ENCODE results near the gene NAALADL2.

NAALADL2 gene

DNA sequence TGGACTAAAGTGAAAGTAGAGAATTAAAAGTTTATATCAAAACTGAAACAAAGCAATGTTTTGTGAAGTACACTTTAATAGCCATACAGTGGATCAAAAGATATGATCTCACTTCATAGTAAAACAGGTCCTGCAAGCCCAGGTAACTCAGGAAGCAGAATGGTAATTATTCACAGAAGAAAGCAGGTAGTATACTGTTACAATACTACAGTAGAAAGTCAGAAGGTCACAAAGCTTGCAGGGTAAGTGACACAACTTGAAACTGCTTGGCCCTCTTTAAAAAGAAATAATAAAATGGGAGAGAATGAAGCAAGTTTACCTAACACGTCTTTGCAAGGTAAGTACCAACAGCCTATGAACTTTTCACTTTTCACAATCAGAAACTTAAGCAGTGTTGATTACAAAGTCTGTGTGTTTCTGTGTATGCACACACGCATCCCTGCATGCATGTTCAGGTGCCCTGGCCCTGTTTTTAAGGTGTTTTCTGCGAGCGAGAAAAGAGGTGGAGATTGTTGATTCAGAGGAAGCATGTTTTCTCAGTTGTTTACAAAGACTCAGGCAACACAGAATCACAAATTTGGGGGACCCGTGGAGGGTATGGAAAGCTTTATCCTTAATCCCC, at the start of gene NAALADL2:
Gene NAALADL2 (plus strand): TSS at position 221 of the 622 bp plus-strand sequence.
- FAIRE-seq: no peak

DNA sequence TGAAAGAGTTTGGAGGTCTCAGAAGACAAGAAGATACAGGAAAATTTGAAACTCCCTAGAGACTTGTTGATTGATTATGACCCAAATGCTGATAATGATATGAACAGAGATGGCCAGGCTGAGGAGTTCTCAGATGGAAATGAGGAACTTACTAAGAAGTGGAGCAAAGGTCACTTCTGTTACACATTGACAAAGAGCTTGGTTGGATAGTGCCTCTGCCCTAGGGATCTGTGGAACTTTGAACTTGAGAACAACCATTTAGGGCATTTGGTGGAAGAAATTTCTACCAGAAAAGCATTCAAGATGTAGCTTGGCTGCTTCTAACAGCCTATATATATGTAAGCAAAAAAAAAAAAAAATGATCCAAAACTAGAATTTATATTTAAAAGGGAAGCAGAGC, 48.9 kb upstream of the NAALADL2 start:
- no peak for FAIRE-seq

DNA sequence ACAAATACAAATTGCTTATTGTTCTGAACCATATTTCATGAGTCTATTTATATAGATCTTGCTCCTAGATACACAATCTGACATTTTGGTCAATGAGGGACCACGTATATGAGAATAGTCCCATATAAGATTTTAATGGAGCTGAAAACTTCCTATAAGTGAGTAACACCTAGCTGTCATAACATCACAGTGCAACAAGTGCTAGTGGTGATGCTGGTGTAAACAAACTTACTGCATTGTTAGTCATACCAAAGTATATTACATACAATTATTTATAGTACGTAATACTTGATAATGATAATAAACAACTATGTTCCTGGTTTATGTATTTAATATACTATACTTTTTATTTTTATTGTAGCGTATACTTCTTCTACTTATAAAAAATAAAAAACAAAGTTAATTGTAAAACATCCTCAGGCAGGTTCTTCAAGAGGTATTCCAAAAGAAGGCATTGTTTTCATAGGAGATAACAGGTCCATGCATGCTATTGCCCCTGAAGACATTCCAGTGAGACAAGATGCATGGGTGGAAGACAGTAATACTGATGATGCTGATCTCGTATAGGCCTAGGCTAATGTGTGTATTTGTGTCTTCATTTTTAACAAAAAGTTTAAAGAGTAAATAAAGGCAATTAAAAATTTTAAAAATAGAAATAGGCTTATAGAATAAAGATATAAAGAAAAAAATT, 46.8 kb upstream of the NAALADL2 start:
- FAIRE-seq: no peak

DNA sequence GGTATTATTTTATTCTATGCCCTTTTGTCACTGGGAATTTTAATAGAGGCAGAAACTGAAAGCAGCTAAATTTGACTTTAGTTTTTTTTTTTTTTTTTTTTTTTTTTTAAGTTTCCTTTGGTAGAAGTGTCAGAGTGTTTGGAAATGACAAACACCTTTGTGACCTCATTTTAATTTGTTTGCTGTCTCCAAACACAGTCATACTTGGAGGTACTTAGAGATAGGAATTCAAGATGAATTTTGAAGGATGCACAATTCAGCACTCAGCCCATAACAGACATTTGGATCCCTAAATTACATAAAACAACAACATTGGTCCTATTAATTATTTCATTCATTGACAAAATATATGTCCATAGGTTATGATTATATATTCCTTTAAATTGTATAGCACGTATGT, 43.4 kb upstream of the NAALADL2 start:
- peak; percentile 11 for FAIRE-seq

DNA sequence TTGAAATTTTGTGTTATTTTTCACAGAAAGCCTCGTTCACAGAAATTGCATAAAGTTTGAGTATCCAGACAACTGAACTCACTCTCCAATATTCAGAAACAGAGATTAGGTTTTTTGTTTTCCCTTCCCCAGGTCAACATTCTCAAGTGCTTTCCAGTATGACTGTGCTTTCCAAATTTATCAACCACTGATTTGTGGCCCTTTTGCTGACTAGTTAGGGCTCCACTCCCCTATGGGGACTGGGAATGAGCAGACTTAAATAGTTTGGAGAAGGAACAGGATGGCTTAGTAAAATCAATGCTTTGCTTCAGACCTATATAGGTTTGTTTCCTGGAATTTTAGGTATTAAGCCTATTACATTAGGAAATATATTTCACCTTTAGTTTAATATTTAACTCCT, 38.2 kb upstream of the NAALADL2 start:
- no peak for FAIRE-seq

DNA sequence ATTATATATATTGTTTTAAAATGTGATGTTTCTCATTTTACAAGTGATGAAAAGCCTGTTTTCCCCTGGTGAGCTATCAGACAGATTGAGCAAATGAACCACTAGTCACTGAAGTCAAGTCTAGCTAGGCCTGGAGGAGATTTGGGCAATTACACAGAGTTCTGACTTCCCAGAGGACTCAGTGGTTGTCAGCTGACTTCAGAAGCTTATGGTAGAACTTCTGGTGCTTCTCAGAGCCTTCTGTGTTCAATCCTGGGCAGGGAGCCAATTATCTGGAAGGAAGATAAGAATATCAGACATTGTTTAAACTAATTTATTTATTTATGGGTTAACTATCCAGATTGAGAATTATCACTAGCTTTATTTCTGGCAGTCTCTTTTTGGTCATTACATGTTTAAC, 37.7 kb upstream of the NAALADL2 start:
- no peak for FAIRE-seq

DNA sequence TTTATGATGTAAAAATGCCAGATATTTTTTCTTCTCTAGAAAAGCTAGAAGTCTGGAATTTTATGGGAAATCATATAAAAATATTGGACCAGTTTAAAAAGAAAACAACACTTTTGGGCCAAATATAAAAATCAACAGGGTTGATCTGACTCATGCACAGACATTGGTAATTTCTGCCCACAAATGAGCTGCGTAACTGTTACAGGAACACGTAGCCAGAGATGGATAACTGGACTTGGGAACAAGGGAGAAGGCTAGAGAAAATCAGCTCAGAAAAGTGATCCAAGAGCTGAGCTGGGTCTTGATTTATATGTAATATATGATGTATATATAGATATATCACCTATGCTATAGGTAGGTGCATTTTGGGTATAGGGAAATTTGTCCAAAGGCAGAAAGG, 36.8 kb upstream of the NAALADL2 start:
- no peak for FAIRE-seq

DNA sequence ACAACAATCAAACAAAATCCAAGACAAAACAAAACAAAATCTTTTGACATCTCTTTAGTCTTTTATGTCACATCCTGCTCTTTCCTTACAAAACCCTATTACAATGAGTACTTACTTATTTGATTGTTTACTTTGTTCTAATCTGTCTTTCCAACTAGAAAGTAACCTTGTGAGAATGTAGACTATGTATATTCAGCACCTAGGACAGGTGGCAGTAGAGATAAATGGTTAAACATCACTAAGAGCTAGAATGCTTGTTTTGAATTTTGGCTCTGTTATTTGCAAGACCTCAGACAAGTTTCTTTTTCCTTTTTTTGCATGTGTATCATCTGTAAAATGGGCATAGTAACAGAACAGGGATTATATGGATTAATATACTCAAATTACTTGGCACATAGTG, 33.1 kb upstream of the NAALADL2 start:
- no peak for FAIRE-seq

DNA sequence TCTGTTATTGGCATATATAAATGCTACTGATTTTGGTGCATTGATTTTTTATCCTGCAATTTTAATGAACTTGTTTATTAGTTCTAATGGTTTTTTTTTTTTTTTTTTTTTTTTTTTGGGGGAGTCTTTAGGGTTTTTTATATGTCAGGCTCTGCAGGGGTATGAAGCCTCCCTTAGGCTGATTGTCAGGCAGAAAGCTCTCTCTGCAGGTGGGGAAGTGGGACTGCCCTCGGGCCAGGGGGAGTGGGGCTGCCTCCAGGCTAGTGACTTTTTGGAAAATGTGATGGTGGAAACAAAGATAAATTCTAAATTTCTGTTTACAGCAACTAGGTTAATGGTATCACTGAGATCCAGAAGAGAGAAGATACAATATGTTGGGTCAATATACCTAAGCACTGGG, 14.4 kb upstream of the NAALADL2 start:
- no peak for FAIRE-seq

DNA sequence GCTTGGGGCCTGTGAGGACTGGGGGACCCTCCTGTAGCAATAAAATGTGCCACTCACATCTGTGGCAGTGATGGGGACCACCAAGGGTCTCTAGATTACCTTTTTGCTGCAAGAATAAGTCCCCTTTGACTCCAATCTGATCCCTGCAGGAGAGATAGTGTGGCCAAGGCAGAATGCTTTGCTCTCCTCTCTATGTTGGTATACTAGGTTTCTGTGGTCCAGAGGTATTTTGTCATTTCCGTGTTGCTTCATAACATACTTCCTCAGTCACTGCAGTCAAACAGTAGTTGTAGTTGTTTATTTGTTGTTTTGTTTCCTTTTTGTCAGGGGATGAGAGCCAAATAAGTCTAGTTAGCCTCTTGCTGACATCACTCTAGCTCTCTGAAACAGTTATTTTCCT, 13.1 kb upstream of the NAALADL2 start:
- FAIRE-seq: no peak

DNA sequence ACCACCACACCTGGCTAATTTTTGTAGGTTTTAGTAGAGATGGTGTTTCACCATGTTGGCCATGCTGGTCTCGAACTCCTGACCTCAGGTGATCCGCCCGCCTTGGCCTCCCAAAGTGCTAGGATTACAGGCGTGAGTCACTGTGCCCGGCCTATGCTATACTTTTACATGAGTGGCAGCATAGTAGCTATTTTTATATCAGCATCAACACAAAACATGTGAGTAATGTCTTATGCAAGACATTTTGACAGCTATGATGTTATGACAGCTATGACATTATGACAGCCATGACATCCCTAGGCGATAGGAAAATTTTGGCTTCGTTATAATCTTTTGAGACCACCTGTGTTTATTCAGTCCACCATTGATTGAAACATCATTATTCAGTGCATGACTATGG, 4.1 kb upstream of the NAALADL2 start:
- no peak for FAIRE-seq

DNA sequence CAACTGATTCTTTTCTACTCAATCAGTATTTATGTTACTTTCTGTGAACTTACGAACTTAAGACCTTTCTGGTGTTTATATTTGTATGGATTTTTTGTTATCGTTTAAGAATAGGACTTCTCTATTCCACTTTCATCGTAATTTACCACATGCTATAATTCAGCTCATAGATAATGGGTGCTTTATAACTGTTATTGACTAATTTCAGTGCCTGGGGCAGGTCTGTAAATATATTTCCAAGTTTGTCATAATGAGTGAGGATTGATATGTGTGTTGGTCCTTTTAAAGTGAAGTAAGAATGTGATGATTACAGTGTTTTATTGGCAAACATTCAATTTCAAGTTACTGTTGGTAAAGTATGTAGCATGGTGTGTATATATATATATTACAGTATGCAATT, 1.8 kb upstream of the NAALADL2 start:
- FAIRE-seq: no peak

DNA sequence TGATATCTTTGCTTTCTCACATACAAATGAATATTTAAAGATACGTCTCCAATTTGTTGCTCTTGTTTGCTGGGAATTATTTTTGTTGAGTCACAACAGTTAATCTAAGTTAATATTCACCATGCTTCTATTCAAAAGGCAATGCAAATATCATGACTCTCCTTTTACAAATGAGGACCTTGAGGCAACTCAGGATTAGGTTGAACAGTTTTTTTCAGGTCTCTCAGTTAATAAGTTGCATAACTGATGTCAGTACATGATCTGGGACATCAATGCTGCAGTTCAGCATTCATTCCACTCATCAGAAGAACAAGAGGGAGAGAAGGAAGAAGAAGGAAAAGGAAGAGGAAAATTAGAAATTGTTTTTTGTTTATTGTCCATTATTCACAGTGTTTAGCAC, 781 bp upstream of the NAALADL2 start:
- no peak for FAIRE-seq

DNA sequence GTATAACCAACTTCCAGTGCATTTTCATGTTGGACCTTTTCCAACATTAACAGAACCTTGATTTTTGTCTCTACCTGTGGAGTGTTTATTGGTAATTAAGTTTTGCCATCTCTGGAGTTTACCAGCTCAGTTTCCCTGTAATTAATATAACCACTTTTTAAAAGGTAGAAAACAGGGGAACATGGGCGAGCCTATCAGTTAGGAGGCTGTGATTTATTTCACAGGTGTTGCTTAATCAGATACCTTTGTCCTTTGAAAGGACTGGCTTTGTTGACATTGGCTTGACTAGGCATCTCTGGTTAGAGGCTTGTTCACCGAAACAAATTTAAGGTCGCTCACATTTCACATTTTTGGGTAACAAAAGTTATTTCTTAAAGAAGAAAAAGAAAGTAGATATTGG, 622 bp downstream of the NAALADL2 start:
- no peak for FAIRE-seq

DNA sequence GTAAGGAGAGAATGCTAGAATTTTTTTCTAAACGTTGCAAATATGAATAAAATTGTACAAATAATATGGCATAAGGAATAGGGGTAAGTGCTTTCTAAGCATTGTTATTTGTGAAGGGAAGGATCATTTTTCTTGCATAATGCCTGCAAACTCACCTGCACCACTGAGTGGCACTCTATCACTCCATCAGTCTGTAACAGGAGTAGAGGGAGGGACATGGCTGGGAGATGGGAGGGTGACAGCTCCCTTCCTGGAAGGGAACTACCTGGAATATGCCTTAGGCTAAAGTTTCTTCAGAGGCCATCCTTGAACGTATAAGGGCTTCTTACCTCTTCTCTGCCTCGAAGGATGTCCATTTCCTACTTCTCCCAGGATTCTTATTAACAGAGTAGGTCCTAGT, 3.0 kb downstream of the NAALADL2 start:
- peak; percentile 28 for FAIRE-seq

DNA sequence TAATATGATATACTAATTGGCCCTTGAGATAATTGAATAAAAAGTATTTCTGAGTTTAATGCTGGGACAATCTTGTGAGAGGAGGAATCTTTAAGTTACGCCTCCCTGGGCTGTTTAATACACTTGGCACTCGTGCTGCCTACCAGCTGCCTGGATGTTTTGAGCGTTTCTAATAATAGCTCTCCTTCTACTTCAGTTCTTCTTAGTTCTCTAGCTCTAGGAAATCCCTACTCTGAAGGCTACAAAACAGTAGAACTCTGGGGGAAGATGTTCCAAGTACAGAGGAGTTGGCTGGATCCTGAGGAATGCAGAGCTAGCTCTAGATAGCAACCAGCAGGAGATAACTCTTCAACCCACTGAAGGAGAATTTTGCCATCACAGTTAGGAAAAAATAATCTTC, 3.5 kb downstream of the NAALADL2 start:
- FAIRE-seq: no peak

DNA sequence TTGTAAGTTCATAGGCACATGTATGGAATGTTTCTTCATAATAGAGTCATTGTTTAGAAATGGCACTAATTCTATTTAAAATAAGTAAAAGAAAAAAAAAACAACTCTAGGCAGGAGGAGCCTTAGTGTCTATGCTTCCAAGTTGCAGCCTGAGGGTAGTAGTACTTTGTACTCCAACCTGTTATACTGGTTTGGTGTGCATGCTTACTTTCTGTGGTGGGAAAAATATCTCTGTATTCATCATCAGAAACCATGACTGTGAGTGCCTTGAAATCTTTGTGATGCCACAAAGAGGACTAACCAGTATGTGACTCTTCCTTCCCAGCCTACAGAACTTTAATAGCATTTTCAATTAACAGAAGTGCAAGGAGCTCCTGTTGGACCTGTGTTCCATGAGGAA, 4.4 kb downstream of the NAALADL2 start:
- FAIRE-seq: no peak

DNA sequence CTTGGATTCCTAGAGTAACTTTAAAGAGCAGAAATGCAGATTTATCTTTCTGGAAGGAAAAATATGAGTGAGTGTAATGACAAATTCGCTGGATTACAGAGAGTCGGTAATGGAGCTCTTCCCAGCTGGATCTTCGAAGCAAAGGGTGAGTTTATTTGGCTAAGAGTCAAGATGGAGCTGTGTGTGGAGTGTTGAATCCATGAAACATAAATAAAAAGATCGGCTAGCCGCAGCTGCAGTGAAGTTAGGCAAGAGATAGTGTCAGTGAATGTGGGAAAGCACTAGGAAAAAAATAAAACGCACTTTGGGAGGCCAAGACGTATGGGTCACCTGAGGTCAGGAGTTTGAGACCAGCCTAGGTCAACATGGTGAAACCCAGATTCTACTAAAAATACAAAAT, 10.3 kb downstream of the NAALADL2 start:
- FAIRE-seq: no peak

DNA sequence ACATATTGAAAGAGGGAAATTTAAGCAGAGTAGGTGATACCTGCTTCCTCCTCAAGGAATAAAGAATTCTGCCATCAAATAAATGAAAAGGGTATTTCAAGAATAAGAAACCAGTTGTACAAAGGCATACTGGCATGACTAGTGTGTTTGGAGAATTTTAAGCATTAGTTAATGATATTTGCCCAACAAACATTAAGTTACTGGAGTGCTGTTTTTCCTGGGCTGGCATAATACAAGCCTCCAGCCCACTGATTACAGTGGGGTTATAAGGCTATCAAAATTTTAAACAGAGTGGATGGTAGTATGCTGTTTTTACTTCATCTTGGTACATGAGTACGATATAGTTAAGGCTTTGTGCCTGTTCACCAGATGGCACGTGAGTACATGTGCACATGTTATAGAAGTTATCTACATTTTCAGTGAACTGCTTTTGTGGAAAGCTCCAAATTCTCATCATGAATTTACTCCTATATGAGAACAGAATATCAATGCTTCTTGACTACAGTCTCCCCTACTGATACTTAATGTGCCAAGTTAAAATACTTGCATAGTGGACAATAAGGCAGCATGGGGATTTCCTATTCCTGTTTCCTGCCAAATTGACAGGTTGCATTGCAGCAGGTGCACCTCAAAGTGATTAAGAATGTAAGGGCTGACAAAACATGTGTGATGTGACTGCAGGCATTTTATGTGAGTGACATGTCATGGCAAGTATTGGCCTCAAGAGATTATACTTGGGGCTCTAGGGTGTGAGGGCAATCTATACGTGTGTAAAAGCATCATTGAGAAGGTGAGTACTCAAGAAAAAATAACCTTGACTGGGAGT, 14.9 kb downstream of the NAALADL2 start:
- FAIRE-seq: no peak

DNA sequence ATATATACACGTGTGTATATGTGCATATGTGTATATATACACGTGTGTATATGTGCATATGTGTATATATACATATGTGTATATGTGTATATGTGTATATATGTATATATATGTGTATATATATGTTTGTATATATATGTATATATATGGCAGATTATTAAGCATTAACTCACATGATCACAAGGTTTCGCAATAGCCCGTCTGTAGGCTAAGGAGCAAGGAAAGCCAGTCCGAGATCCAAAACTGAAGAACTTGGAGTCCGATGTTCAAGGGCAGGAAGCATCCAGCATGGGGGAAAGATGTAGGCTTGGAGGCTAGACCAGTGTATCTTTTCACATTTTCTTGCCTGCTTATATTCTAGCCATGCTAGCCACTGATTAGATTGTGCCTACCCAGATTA, 23.7 kb downstream of the NAALADL2 start:
- no peak for FAIRE-seq

DNA sequence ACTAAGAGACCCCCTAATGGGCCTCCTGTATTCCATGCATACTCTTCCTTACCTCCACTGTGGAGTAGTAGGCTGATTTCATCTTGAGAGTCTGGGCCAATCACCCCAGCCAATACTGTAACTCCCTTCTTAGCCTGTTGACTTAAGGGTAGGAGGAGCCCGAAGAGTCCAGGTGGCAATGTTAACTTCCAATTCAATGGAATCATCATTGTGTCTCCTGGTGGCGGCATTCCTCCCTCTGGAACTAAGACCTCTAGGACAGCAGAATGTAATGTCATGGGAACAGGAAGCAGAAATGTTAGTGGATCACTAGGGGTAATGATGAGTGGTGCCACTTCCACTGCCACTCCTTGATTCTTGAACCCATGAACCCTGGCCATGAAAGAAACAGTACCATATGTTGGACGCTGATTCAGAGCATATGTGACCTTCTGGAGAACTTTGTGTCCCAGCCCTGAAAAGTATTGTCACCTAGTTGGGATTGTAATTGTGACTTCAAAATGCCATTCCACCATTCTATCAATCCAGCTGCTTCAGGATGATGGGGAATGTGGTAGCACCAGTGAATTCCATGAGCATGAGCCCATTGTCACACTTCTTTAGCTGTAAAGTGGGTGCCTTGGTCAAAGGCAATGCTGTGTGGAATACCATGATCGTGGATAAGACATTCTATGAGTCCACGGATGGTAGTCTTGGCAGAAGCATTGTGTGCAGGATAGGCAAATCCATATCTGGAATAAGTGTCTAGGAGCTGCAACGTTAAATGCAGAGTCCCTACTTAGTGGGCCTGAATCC, 24.9 kb downstream of the NAALADL2 start:
- no peak for FAIRE-seq

DNA sequence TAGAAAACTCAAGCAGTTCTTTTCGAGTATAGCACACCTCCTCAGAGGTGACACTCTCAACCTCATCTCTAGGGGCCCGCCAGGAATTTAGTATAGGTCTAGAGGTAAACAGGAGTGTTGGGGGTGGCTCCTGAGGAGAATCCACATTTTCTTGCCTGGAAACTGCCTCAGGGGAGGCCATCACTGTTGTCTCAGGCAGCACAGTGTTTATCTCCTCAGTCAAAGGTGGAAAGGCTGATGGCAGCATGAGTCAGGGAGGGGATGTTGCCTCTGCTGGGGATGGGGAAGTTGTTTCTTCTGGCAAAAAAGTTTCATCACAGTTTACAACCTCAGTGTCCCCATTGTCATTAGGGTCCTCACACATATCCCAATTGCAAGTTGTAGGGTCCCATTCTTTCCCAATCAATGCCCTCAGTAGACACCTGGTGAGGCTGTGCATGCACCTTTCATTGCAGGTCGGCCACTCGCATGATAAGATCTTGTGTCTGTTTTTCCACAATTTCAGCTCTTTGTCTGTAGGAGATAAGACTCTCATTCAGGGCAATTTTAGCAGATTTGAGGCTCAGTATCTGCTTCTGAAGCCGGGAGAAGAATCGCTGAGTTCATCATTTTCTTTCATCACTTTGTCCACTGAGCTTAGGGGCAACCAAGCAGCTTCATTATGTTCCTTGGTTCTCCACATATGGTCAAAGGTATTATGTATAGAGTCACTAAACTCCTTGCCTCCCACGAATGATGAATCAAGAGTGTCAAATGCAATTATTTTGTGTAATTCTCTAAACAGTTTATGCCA, 25.8 kb downstream of the NAALADL2 start:
- FAIRE-seq: no peak
